K562 (cell line): ENCODE measurements around the gene ZNF213. TPM values are rescaled to one million over a fixed set of nuclear protein-coding genes. Genes with fewer than 3 reads are reported as not detected.
A peak's percentile ranks its signal among the peaks of the same experiment; 100 is the strongest.

Experiments
- FOSL1 ChIP-seq: fragments of 200-800 bp; sonication (Bioruptor generic); conservative IDR thresholded peaks from 2 replicates; pipeline ENCODE4 v1.6.1; 2016; ENCODE audit warnings: missing genetic modification characterization, missing compliant biosample characterization
- HDAC3 ChIP-seq: fragments of 450-650 bp; IDR thresholded peaks from 2 replicates; pipeline ENCODE4 v1.6.1; 2018; ENCODE audit warnings: borderline replicate concordance, mild to moderate bottlenecking, moderate library complexity; ENCODE audit not compliant: partially characterized antibody
- HEY1 ChIP-seq: fragments of 250-450 bp; sonication (Bioruptor Pico); IDR thresholded peaks from 2 replicates; pipeline ENCODE4 v1.5.0; 2020; ENCODE audit warnings: mild to moderate bottlenecking, moderate library complexity, borderline replicate concordance
- JUNB ChIP-seq: fragments of 450-650 bp; formaldehyde crosslinking; conservative IDR thresholded peaks from 2 replicates; pipeline ENCODE4 v1.4.0; 2020; ENCODE audit warnings: mild to moderate bottlenecking
- KDM2B ChIP-seq: fragments of 250-450 bp; sonication (Bioruptor Pico); IDR thresholded peaks from 2 replicates; pipeline ENCODE4 v1.8.0; 2021; ENCODE audit warnings: mild to moderate bottlenecking, moderate library complexity
- KDM5B ChIP-seq: fragments of 200-600 bp; sonication (generic); IDR thresholded peaks from 2 replicates; pipeline ENCODE4 v1.6.1; 2012; ENCODE audit warnings: low read depth, mild to moderate bottlenecking, moderate library complexity, low read length, control low read depth, inconsistent platforms; ENCODE audit not compliant: insufficient replicate concordance
- MED1 ChIP-seq: sonication (generic); formaldehyde crosslinking; IDR thresholded peaks from 2 replicates; pipeline ENCODE4 v1.8.1; 2023; ENCODE audit warnings: missing genetic modification reagents, borderline replicate concordance
- POLR2H ChIP-seq: IDR thresholded peaks from 2 replicates; pipeline ENCODE4 v1.6.1; 2016; ENCODE audit warnings: missing genetic modification characterization, low read depth, mild to moderate bottlenecking, control low read depth, missing compliant biosample characterization, moderate library complexity
- SMC3 ChIP-seq: conservative IDR thresholded peaks from 2 replicates; pipeline ENCODE4 v1.6.1; 2011; ENCODE audit warnings: low read depth, low read length, improper control_type of control experiment; ENCODE audit not compliant: insufficient read depth
- polyA plus RNA-seq, 8 experiments: library from polyadenylated mRNA; depleted of rRNA in 4 of 8; stranded (reverse) in 5 of 8; unstranded in 3 of 8; fragments of >200 nt; fragmentation: Nextera tagmentation in 2 of 8; fragmentation: Illumina TruSeq in 1 of 8; extraction: Ambion mirVana in 2 of 8; extraction: Trizol in 1 of 8; gene quantifications; 2 replicates each; pipeline versions ENCODE4 v1.2.1 to v1.2.3, GENCODE V29; 2011 to 2014; ENCODE audit warnings: inconsistent platforms in 1 of 8, missing spikeins in 1 of 8
- total RNA-seq, 7 experiments: library from RNA; depleted of rRNA in 6 of 7; stranded (reverse); fragments of >200 nt in 6 of 7; fragmentation: Illumina TruSeq in 2 of 7; extraction: Trizol in 2 of 7; gene quantifications; 2 replicates each; pipeline versions ENCODE4 v1.2.1 to v1.2.3, GENCODE V29; 2011 to 2021; ENCODE audit warnings: low replicate concordance in 1 of 7
- TF ChIP-seq, protein P1 (sequence below): sonication (generic); formaldehyde crosslinking; IDR thresholded peaks from 2 replicates; pipeline ENCODE4 v1.5.0; 2020; ENCODE audit warnings: missing genetic modification reagents
- TF ChIP-seq, protein P2 (sequence below): sonication (generic); formaldehyde crosslinking; IDR thresholded peaks from 2 replicates; pipeline ENCODE4 v1.8.0; 2023; ENCODE audit warnings: mild to moderate bottlenecking, missing genetic modification reagents
- TF ChIP-seq, protein P3 (sequence below): IDR thresholded peaks from 2 replicates; pipeline ENCODE4 v1.6.1; 2016; ENCODE audit warnings: missing genetic modification characterization, missing compliant biosample characterization
- TF ChIP-seq, protein P4 (sequence below): fragments of 250-450 bp; sonication (Bioruptor Pico); IDR thresholded peaks from 2 replicates; pipeline ENCODE4 v1.8.0; 2021; ENCODE audit warnings: borderline replicate concordance, mild to moderate bottlenecking, moderate library complexity; ENCODE audit not compliant: poor library complexity, severe bottlenecking
- TF ChIP-seq, protein P5 (sequence below): sonication (generic); formaldehyde crosslinking; IDR thresholded peaks from 2 replicates; pipeline ENCODE4 v1.8.0; 2022; ENCODE audit warnings: mild to moderate bottlenecking, missing genetic modification reagents
- TF ChIP-seq, protein P6 (sequence below): fragments of 250-450 bp; sonication (Bioruptor Pico); IDR thresholded peaks from 2 replicates; pipeline ENCODE4 v1.8.0; 2021; ENCODE audit warnings: moderate library complexity, mild to moderate bottlenecking, inconsistent platforms

Gene ZNF213
- total and polyA plus RNA-seq, 9 of the 15 experiments (the other 6 are each of a cell fraction or from before 2014, with no cell fraction given): 0.49 to 10.0 (median 1.8) TPM

DNA sequence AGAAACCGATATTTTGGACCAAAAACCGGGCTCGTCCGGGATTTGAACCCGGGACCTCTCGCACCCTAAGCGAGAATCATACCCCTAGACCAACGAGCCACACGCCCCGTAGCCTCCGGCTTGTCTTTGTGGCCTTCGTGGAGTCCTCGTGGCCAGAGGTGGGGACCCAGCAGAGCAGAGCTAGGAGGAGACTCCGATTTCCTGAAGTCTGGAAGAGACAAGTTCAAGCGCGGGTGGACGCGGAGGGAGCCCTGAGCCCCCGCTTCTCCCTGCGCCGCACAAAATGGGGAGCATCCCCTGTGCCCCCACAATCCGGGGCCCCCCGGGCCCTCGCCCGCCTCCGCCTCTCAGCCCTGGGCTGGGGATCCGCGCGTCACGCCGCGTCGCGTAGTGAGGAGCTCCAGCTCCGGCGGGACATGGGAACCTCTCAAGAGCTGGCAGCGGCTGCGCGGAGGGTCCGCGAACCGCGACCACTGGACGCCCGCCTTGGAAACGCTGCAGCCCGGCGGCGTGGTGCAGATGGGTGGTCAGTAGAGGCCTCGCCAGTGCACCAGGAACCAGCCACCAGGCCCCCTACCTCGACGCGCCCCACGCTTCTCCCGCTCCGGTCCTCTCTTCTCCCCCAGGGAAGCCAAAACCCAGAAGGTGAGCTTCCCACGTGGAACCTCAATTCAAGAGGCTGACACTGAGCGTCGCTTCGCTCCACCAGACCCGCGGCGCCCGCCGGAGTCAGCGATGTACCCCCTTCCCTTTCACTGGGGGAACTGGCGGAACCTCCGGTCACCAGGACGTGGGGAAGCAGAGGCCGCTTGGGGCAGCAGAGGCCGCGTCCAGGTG, 48.0 kb downstream of the ZNF213 start (continued):
- no peak for TF ChIP-seq MED1 (CRISPR knock-in tag)
- TF ChIP-seq, protein P1, sequence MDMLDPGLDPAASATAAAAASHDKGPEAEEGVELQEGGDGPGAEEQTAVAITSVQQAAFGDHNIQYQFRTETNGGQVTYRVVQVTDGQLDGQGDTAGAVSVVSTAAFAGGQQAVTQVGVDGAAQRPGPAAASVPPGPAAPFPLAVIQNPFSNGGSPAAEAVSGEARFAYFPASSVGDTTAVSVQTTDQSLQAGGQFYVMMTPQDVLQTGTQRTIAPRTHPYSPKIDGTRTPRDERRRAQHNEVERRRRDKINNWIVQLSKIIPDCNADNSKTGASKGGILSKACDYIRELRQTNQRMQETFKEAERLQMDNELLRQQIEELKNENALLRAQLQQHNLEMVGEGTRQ (CRISPR knock-in tag): no peak
- TF ChIP-seq, protein P2, sequence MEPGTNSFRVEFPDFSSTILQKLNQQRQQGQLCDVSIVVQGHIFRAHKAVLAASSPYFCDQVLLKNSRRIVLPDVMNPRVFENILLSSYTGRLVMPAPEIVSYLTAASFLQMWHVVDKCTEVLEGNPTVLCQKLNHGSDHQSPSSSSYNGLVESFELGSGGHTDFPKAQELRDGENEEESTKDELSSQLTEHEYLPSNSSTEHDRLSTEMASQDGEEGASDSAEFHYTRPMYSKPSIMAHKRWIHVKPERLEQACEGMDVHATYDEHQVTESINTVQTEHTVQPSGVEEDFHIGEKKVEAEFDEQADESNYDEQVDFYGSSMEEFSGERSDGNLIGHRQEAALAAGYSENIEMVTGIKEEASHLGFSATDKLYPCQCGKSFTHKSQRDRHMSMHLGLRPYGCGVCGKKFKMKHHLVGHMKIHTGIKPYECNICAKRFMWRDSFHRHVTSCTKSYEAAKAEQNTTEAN (CRISPR knock-in tag): 0 out of 2 replicates have a peak, but pooled peaks have one; percentile 17
- TF ChIP-seq, protein P3, sequence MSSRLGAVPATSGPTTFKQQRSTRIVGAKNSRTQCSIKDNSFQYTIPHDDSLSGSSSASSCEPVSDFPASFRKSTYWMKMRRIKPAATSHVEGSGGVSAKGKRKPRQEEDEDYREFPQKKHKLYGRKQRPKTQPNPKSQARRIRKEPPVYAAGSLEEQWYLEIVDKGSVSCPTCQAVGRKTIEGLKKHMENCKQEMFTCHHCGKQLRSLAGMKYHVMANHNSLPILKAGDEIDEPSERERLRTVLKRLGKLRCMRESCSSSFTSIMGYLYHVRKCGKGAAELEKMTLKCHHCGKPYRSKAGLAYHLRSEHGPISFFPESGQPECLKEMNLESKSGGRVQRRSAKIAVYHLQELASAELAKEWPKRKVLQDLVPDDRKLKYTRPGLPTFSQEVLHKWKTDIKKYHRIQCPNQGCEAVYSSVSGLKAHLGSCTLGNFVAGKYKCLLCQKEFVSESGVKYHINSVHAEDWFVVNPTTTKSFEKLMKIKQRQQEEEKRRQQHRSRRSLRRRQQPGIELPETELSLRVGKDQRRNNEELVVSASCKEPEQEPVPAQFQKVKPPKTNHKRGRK (tag): no peak
- peak; percentile 98 for TF ChIP-seq POLR2H
- no peak for TF ChIP-seq HEY1 (CRISPR knock-in tag)
- TF ChIP-seq FOSL1: no peak
- no peak for TF ChIP-seq JUNB (CRISPR knock-in tag)
- TF ChIP-seq, protein P4, sequence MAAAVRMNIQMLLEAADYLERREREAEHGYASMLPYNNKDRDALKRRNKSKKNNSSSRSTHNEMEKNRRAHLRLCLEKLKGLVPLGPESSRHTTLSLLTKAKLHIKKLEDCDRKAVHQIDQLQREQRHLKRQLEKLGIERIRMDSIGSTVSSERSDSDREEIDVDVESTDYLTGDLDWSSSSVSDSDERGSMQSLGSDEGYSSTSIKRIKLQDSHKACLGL: no peak
- TF ChIP-seq, protein P5, sequence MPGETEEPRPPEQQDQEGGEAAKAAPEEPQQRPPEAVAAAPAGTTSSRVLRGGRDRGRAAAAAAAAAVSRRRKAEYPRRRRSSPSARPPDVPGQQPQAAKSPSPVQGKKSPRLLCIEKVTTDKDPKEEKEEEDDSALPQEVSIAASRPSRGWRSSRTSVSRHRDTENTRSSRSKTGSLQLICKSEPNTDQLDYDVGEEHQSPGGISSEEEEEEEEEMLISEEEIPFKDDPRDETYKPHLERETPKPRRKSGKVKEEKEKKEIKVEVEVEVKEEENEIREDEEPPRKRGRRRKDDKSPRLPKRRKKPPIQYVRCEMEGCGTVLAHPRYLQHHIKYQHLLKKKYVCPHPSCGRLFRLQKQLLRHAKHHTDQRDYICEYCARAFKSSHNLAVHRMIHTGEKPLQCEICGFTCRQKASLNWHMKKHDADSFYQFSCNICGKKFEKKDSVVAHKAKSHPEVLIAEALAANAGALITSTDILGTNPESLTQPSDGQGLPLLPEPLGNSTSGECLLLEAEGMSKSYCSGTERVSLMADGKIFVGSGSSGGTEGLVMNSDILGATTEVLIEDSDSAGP: no peak
- TF ChIP-seq KDM2B: peak; percentile 33; the same call in 1 of the 2 replicates
- TF ChIP-seq, protein P6, sequence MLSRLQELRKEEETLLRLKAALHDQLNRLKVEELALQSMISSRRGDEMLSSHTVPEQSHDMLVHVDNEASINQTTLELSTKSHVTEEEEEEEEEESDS (CRISPR knock-in tag): no peak
- peak; percentile 20; the same call in 1 of the 2 replicates for TF ChIP-seq SMC3
- TF ChIP-seq KDM5B: no peak
- TF ChIP-seq HDAC3: no peak
